Loucy (cell line): ENCODE results near the gene CDT1.
A peak's percentile ranks its signal among the peaks of the same experiment; 100 is the strongest.

Source experiments
- H2AFZ ChIP-seq: fragments of 200-600 bp; sonication (generic); 2 replicates; pipeline ENCODE4 v1.6.0; 2016; ENCODE audit warnings: antibody characterized with exemption, mild to moderate bottlenecking, low read length, moderate library complexity
- H3F3A ChIP-seq: fragments of 200-600 bp; 2 replicates; pipeline ENCODE4 v1.6.0; 2016; ENCODE audit warnings: antibody characterized with exemption, low read depth, mild to moderate bottlenecking
- H3K27me3 ChIP-seq: fragments of 200-600 bp; sonication (generic); 2 replicates; pipeline ENCODE4 v1.6.1; 2014; ENCODE audit warnings: low read length, mild to moderate bottlenecking; ENCODE audit not compliant: insufficient read depth, poor library complexity, severe bottlenecking
- H3K36me3 ChIP-seq: fragments of 200-600 bp; sonication (generic); 2 replicates; pipeline ENCODE4 v1.6.1; 2016; ENCODE audit warnings: low read length; ENCODE audit not compliant: insufficient read depth
- H3K4me1 ChIP-seq: fragments of 200-600 bp; sonication (generic); 2 replicates; pipeline ENCODE4 v1.5.1; 2014; ENCODE audit warnings: low read length, mild to moderate bottlenecking; ENCODE audit not compliant: insufficient read depth, poor library complexity, severe bottlenecking
- H3K4me2 ChIP-seq: fragments of 200-600 bp; sonication (generic); 2 replicates; pipeline ENCODE4 v1.6.0; 2014; ENCODE audit warnings: antibody characterized with exemption, low read length, low read depth, mild to moderate bottlenecking; ENCODE audit not compliant: poor library complexity, severe bottlenecking
- H3K4me3 ChIP-seq: fragments of 200-600 bp; sonication (generic); 2 replicates; pipeline ENCODE4 v1.5.1; 2014; ENCODE audit warnings: low read length, mild to moderate bottlenecking, mixed read lengths; ENCODE audit not compliant: poor library complexity, severe bottlenecking
- H3K79me2 ChIP-seq: fragments of 200-600 bp; sonication (generic); 2 replicates; pipeline ENCODE4 v1.6.1; 2014; ENCODE audit warnings: low read length; ENCODE audit not compliant: insufficient read depth
- H3K9ac ChIP-seq: fragments of 200-600 bp; sonication (generic); 2 replicates; pipeline ENCODE4 v1.6.0; 2014; ENCODE audit warnings: mild to moderate bottlenecking, low read depth, low read length, moderate library complexity; ENCODE audit not compliant: poor library complexity, severe bottlenecking
- H3K9me2 ChIP-seq: fragments of 200-600 bp; sonication (generic); replicated peaks from 2 replicates; pipeline ENCODE4 v1.6.1; 2016; ENCODE audit warnings: low read depth, low read length, mixed read lengths
- H3K9me3 ChIP-seq: fragments of 200-600 bp; sonication (generic); 2 replicates; pipeline ENCODE4 v1.6.1; 2014; ENCODE audit warnings: mild to moderate bottlenecking, antibody characterized with exemption, low read length, low read depth; ENCODE audit not compliant: insufficient read depth
- H4K20me1 ChIP-seq: fragments of 200-600 bp; sonication (generic); 2 replicates; pipeline ENCODE4 v1.6.0; 2014; ENCODE audit warnings: antibody characterized with exemption, low read length, mild to moderate bottlenecking; ENCODE audit not compliant: insufficient read depth, poor library complexity, severe bottlenecking
- EZH2phosphoT487 ChIP-seq: fragments of 200-600 bp; IDR thresholded peaks from 2 replicates; pipeline ENCODE4 v1.6.1; 2018; ENCODE audit warnings: antibody characterized with exemption, mild to moderate bottlenecking, moderate library complexity, borderline replicate concordance
- TF ChIP-seq, protein P1 (sequence below): fragments of 200-600 bp; sonication (generic); conservative IDR thresholded peaks from 2 replicates; pipeline ENCODE4 v1.5.1; 2014; ENCODE audit warnings: mild to moderate bottlenecking, antibody characterized with exemption, low read length

The CDT1 gene

DNA sequence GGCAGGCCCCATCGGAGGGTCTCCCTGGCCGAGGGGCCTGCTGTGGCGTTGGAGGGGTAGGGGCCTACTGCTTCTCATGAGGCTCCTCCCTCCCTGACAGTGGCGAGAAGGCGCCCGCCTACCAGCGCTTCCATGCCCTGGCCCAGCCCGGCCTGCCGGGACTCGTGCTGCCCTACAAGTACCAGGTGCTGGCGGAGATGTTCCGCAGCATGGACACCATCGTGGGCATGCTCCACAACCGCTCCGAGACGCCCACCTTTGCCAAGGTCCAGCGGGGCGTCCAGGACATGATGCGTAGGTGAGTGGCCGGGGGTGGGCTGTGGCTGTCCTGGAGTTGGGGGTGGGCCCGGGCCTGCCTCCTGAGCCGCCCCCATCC, 1.7 kb downstream of the CDT1 start:
- Histone ChIP-seq H3K4me1 (peaks cover 14% of the 10 kb centered on the region), H3F3A (peaks cover 2% of the 10 kb centered on the region), H3K9ac (peak overlapping the region; percentile 79), H3K36me3 (peaks cover 22% of the 10 kb centered on the region; the same call in 1 of the 2 replicates), H3K4me3 (peak overlapping the region; percentile 79), H2AFZ (no peak overlapping the region), H3K9me3 (no peaks in the 10 kb centered on the region), H4K20me1 (peaks cover 51% of the 10 kb centered on the region), H3K9me2 (no peaks in the 10 kb centered on the region), H3K79me2 (peaks cover 81% of the 10 kb centered on the region), H3K4me2 (peak overlapping the region; percentile 66), H3K27me3 (no peaks in the 10 kb centered on the region)
- TF ChIP-seq EZH2phosphoT487 = no peak
- TF ChIP-seq, protein P1, sequence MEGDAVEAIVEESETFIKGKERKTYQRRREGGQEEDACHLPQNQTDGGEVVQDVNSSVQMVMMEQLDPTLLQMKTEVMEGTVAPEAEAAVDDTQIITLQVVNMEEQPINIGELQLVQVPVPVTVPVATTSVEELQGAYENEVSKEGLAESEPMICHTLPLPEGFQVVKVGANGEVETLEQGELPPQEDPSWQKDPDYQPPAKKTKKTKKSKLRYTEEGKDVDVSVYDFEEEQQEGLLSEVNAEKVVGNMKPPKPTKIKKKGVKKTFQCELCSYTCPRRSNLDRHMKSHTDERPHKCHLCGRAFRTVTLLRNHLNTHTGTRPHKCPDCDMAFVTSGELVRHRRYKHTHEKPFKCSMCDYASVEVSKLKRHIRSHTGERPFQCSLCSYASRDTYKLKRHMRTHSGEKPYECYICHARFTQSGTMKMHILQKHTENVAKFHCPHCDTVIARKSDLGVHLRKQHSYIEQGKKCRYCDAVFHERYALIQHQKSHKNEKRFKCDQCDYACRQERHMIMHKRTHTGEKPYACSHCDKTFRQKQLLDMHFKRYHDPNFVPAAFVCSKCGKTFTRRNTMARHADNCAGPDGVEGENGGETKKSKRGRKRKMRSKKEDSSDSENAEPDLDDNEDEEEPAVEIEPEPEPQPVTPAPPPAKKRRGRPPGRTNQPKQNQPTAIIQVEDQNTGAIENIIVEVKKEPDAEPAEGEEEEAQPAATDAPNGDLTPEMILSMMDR = no peak

DNA sequence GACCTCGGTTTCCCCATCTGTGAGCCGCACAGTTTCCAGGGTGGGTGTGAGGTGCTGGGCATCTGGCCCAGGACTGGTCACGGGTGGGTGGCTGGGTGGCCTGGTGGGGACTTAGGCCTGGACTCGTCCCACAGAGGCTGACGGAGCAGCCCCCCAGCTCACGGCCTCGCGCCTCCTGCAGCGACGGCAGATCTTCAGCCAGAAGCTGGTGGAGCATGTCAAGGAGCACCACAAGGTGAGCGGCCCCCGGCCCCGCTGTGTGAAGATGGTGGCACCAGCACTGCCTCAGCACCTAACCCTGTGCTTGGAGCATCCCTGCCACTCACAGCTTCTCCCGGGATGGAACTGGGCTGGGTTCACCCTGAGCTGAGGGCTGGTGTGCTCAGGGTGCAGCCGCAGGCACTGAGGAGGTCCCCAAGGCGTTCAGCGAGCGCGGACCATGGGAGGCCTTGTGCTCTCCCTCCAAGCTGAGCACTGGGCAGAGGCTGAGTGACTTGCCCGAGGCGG, 2.4 kb downstream of the CDT1 start:
- Histone ChIP-seq H3K27me3 (no peaks in the 10 kb centered on the region), H3K36me3 (peaks cover 22% of the 10 kb centered on the region; the same call in 1 of the 2 replicates), H3K4me1 (peaks cover 8% of the 10 kb centered on the region), H3K9me3 (no peaks in the 10 kb centered on the region), H3K9ac (no peak overlapping the region), H3K4me3 (no peak overlapping the region), H3K4me2 (no peak overlapping the region), H2AFZ (no peak overlapping the region), H3K79me2 (peaks cover 81% of the 10 kb centered on the region), H4K20me1 (peaks cover 57% of the 10 kb centered on the region), H3F3A (no peaks in the 10 kb centered on the region), H3K9me2 (no peaks in the 10 kb centered on the region)
- TF ChIP-seq, protein P1 = no peak
- TF ChIP-seq EZH2phosphoT487 = no peak

DNA sequence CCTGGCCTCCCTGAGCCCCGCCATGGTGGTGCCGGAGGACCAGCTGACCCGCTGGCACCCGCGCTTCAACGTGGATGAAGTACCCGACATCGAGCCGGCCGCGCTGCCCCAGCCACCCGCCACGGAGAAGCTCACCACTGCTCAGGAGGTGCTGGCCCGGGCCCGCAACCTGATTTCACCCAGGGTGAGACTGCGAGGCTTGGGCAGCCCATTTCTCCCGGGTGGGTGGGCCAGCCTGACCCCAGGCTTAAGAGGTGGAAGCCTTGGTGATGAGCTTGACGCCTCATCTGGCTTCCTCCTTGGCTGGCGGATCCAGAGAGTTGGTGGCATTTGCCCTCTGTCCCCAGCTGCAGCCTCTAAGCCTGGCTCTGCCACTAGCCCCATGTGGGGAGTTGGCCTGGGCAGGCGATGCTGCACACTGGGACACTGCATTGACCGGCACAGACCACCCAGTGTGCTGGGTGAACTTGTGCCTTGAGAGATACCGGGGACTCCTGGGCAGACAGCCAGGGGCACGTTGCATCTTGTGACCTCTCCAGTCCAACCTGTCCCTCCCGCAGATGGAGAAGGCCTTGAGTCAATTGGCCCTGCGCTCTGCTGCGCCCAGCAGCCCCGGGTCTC, 3.0 kb downstream of the CDT1 start:
- H3K9me2 ChIP-seq = no peaks in the 10 kb centered on the region
- no peak overlapping the region for H3K4me2 ChIP-seq
- no peak overlapping the region for H2AFZ ChIP-seq
- H3K9ac ChIP-seq = no peak overlapping the region
- TF ChIP-seq EZH2phosphoT487 = no peak
- TF ChIP-seq, protein P1 = no peak
- peaks cover 59% of the 10 kb centered on the region for H4K20me1 ChIP-seq
- peaks cover 76% of the 10 kb centered on the region for H3K79me2 ChIP-seq
- H3K4me3 ChIP-seq = no peak overlapping the region
- H3K9me3 ChIP-seq = no peaks in the 10 kb centered on the region
- H3K27me3 ChIP-seq = no peaks in the 10 kb centered on the region
- peaks cover 2% of the 10 kb centered on the region for H3K4me1 ChIP-seq
- peaks cover 22% of the 10 kb centered on the region; the same call in 1 of the 2 replicates for H3K36me3 ChIP-seq
- no peaks in the 10 kb centered on the region for H3F3A ChIP-seq
